Liver (tissue), 9 donors: ENCODE measurements around the gene GTF3C4. TPM values are rescaled to one million over a fixed set of nuclear protein-coding genes. Genes with fewer than 3 reads are reported as not detected.

Experiments used
- DNase-seq: peaks from one replicate; pipeline ENCODE4 v3.0.0-alpha.2; 2017; ENCODE audit warnings: low spot score
- H3K27ac ChIP-seq, 2 donors: one replicate each; pipeline ENCODE4 v1.7.0; 2013; ENCODE audit warnings: inconsistent platforms in 2 of 2, low read length in 2 of 2, control low read depth in 1 of 2, low read depth in 1 of 2, mild to moderate bottlenecking in 1 of 2
- H3K27me3 ChIP-seq, 4 donors: one replicate each; pipeline versions ENCODE4 v1.6.1 to v1.7.0; 2013; ENCODE audit warnings: low read length in 3 of 4, inconsistent platforms in 1 of 4, mild to moderate bottlenecking in 1 of 4, moderate library complexity in 1 of 4; ENCODE audit not compliant: control insufficient read depth in 4 of 4, insufficient read depth in 4 of 4
- H3K36me3 ChIP-seq, 4 donors: one replicate each; pipeline versions ENCODE4 v1.6.1 to v1.7.0; 2013; ENCODE audit warnings: low read length in 3 of 4, mild to moderate bottlenecking in 3 of 4, low read depth in 1 of 4, moderate library complexity in 1 of 4; ENCODE audit not compliant: control insufficient read depth in 4 of 4, insufficient read depth in 3 of 4
- H3K4me1 ChIP-seq, 4 donors: one replicate each; pipeline versions ENCODE4 v1.6.1 to v1.7.0; 2013; ENCODE audit warnings: low read length in 3 of 4, mild to moderate bottlenecking in 3 of 4, moderate library complexity in 1 of 4; ENCODE audit not compliant: control insufficient read depth in 4 of 4, insufficient read depth in 4 of 4
- H3K4me3 ChIP-seq, 3 donors: one replicate each; pipeline versions ENCODE4 v1.6.1 to v1.7.0; 2013; ENCODE audit warnings: low read length in 3 of 3, control low read depth in 1 of 3, low read depth in 1 of 3, mild to moderate bottlenecking in 1 of 3
- H3K9ac ChIP-seq, 2 donors: one replicate each; pipeline ENCODE4 v1.7.0; 2013; ENCODE audit warnings: low read length in 2 of 2, mild to moderate bottlenecking in 2 of 2, moderate library complexity in 2 of 2, control low read depth in 1 of 2, low read depth in 1 of 2
- H3K9me3 ChIP-seq, 4 donors: one replicate each; pipeline versions ENCODE4 v1.6.1 to v1.7.0; 2013; ENCODE audit warnings: low read length in 3 of 4; ENCODE audit not compliant: control insufficient read depth in 4 of 4
- EGR1 ChIP-seq, 2 donors: IDR thresholded peaks; 2 replicates each; pipeline ENCODE4 v1.6.1; 2016 to 2018; ENCODE audit warnings: antibody characterized with exemption in 2 of 2, low read depth in 2 of 2
- FOXA1 ChIP-seq: IDR thresholded peaks from 2 replicates; pipeline ENCODE4 v1.6.1; 2016; ENCODE audit warnings: antibody characterized with exemption
- FOXA2 ChIP-seq: IDR thresholded peaks from 2 replicates; pipeline ENCODE4 v1.6.1; 2016; ENCODE audit warnings: antibody characterized with exemption
- GABPA ChIP-seq, 2 donors: IDR thresholded peaks in 1 of 2; conservative IDR thresholded peaks in 1 of 2; 2 replicates each; pipeline ENCODE4 v1.6.1; 2016; ENCODE audit warnings: antibody characterized with exemption in 2 of 2, mild to moderate bottlenecking in 1 of 2, moderate library complexity in 1 of 2
- HNF4A ChIP-seq, 2 donors: conservative IDR thresholded peaks; 2 replicates each; pipeline ENCODE4 v1.6.1; 2016; ENCODE audit warnings: antibody characterized with exemption in 2 of 2, mild to moderate bottlenecking in 2 of 2
- HNF4G ChIP-seq: IDR thresholded peaks from 2 replicates; pipeline ENCODE4 v1.6.1; 2016; ENCODE audit warnings: antibody characterized with exemption
- JUND ChIP-seq, 2 donors: IDR thresholded peaks; 2 replicates each; pipeline ENCODE4 v1.6.1; 2016; ENCODE audit warnings: antibody characterized with exemption in 2 of 2
- NR2F2 ChIP-seq: IDR thresholded peaks from 2 replicates; pipeline ENCODE4 v1.6.1; 2016; ENCODE audit warnings: antibody characterized with exemption
- RAD21 ChIP-seq, 2 donors: IDR thresholded peaks; 2 replicates each; pipeline ENCODE4 v1.6.1; 2016; ENCODE audit warnings: antibody characterized with exemption in 2 of 2, mild to moderate bottlenecking in 2 of 2
- RXRA ChIP-seq, 2 donors: IDR thresholded peaks; 2 replicates each; pipeline ENCODE4 v1.6.1; 2017 to 2018; ENCODE audit warnings: antibody characterized with exemption in 2 of 2, mild to moderate bottlenecking in 1 of 2
- SP1 ChIP-seq: IDR thresholded peaks from 2 replicates; pipeline ENCODE4 v1.6.1; 2018; ENCODE audit warnings: antibody characterized with exemption, mild to moderate bottlenecking
- TAF1 ChIP-seq: conservative IDR thresholded peaks from 2 replicates; pipeline ENCODE4 v1.6.1; 2016; ENCODE audit warnings: antibody characterized with exemption, mild to moderate bottlenecking
- YY1 ChIP-seq: IDR thresholded peaks from 2 replicates; pipeline ENCODE4 v1.6.1; 2016; ENCODE audit warnings: antibody characterized with exemption, mild to moderate bottlenecking
- ZBTB33 ChIP-seq: IDR thresholded peaks from 2 replicates; pipeline ENCODE4 v1.6.1; 2016; ENCODE audit warnings: antibody characterized with exemption
- WGBS: extraction: QIAGEN DNeasy Blood & Tissue Kit; methylation state at CpG from one replicate; pipeline ENCODE4 v1.1.7; 2013; 5-methylcytosine and 5-hydroxymethylcytosine counted together
- polyA plus RNA-seq, 2 donors: library from polyadenylated mRNA; stranded (reverse) in 1 of 2; unstranded in 1 of 2; fragments of 200-250 nt in 1 of 2; fragments of >200 nt in 1 of 2; fragmentation: Nextera tagmentation in 1 of 2; extraction: Ambion mirVana in 1 of 2; gene quantifications; one replicate each; pipeline versions ENCODE4 v1.2.1 to v1.2.3, GENCODE V29; 2013 to 2015
- total RNA-seq, 2 donors: library from RNA; depleted of rRNA; stranded (reverse); fragments of >200 nt; gene quantifications; one replicate each; pipeline ENCODE4 v1.2.3, GENCODE V29; 2014
- TF ChIP-seq, protein P1 (sequence below): IDR thresholded peaks from 2 replicates; pipeline ENCODE4 v1.6.1; 2016; ENCODE audit warnings: antibody characterized with exemption
- TF ChIP-seq, protein P2 (sequence below): IDR thresholded peaks from 2 replicates; pipeline ENCODE4 v1.6.1; 2016; ENCODE audit warnings: antibody characterized with exemption
- TF ChIP-seq, protein P3 (sequence below): fragments of 150-350 bp; IDR thresholded peaks from 2 replicates; pipeline ENCODE4 v1.5.1; 2017; ENCODE audit warnings: improper control_type of control experiment, low read depth, low read length; ENCODE audit not compliant: missing input control
- TF ChIP-seq, protein P4 (sequence below): IDR thresholded peaks from 2 replicates; pipeline ENCODE4 v1.6.1; 2016; ENCODE audit warnings: antibody characterized with exemption, mild to moderate bottlenecking
- donor health status: healthy.
- donor health status: healthy.
- donor health status: healthy.
- donor health status: healthy.
- donor health status: healthy.

Gene GTF3C4
- total and polyA plus RNA-seq, 4 donors = 1.4 to 7.2 (median 5.0) TPM

DNA sequence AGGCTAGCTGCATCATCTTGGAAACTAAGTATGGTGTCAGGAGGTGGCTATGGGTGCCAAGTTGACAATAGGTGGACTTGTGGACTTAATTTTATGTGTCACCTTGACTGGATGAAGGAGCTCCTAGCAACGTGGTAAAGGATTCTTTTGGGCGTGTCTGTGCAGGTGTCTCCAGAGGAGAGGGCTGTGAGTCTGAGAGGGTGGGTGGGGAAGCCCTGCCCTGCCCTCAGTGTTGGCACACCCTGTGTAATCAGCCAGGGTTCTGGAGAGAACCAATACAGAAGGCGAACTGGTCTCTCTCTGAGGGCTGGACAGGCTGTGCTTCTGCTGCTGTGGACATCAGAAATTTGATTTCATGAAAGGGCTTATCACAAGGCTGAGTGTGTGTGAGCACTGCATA, 61.0 kb downstream of the GTF3C4 start:
- Histone ChIP-seq H3K9ac (no peak overlapping the region), H3K4me3 (no peak overlapping the region), H3K27ac (no peak overlapping the region), H3K4me1 (no peaks in the 10 kb centered on the region), H3K36me3 (no peaks in the 10 kb centered on the region), H3K27me3 (peaks cover 0 to 3% (median 1%) of the 10 kb centered on the region in 4 donors), H3K9me3 (no peaks in the 10 kb centered on the region)
- DNase-seq = no peak
- TF ChIP-seq GABPA (IDR thresholded peaks at IDR 0.05 in 1 of 2, conservative IDR thresholded peaks at IDR 0.05 in 1 of 2) (no peak), HNF4G (no peak), TAF1 (no peak), EGR1 (IDR thresholded peaks at IDR 0.05; ENCODE audit: low read depth in 2 of 2) (no peak), FOXA1 (no peak), RAD21 (IDR thresholded peaks at IDR 0.05) (no peak), HNF4A (conservative IDR thresholded peaks at IDR 0.05) (no peak)
- 61% methylated on average over 3 of the region's 3 CpGs for WGBS

- Histone ChIP-seq H3K4me1 (no peaks in the 10 kb centered on the region), H3K27me3 (peaks cover 0 to 3% (median 1%) of the 10 kb centered on the region in 4 donors), H3K9me3 (no peaks in the 10 kb centered on the region), H3K36me3 (no peaks in the 10 kb centered on the region), H3K9ac (no peak overlapping the region), H3K27ac (no peak overlapping the region), H3K4me3 (no peak overlapping the region)
- TF ChIP-seq SP1 (no peak), ZBTB33 (no peak), GABPA (IDR thresholded peaks at IDR 0.05 in 1 of 2, conservative IDR thresholded peaks at IDR 0.05 in 1 of 2) (no peak), HNF4G (no peak), HNF4A (conservative IDR thresholded peaks at IDR 0.05) (no peak), FOXA2 (no peak), JUND (IDR thresholded peaks at IDR 0.05) (no peak), YY1 (no peak), NR2F2 (no peak), TAF1 (no peak), FOXA1 (no peak), RXRA (IDR thresholded peaks at IDR 0.05) (no peak), RAD21 (IDR thresholded peaks at IDR 0.05) (no peak), EGR1 (IDR thresholded peaks at IDR 0.05; ENCODE audit: low read depth in 2 of 2) (no peak)
- TF ChIP-seq, protein P1, sequence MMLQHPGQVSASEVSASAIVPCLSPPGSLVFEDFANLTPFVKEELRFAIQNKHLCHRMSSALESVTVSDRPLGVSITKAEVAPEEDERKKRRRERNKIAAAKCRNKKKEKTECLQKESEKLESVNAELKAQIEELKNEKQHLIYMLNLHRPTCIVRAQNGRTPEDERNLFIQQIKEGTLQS = no peak
- TF ChIP-seq, protein P2, sequence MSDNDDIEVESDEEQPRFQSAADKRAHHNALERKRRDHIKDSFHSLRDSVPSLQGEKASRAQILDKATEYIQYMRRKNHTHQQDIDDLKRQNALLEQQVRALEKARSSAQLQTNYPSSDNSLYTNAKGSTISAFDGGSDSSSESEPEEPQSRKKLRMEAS = no peak
- TF ChIP-seq, protein P3, sequence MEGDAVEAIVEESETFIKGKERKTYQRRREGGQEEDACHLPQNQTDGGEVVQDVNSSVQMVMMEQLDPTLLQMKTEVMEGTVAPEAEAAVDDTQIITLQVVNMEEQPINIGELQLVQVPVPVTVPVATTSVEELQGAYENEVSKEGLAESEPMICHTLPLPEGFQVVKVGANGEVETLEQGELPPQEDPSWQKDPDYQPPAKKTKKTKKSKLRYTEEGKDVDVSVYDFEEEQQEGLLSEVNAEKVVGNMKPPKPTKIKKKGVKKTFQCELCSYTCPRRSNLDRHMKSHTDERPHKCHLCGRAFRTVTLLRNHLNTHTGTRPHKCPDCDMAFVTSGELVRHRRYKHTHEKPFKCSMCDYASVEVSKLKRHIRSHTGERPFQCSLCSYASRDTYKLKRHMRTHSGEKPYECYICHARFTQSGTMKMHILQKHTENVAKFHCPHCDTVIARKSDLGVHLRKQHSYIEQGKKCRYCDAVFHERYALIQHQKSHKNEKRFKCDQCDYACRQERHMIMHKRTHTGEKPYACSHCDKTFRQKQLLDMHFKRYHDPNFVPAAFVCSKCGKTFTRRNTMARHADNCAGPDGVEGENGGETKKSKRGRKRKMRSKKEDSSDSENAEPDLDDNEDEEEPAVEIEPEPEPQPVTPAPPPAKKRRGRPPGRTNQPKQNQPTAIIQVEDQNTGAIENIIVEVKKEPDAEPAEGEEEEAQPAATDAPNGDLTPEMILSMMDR = no peak
- TF ChIP-seq, protein P4, sequence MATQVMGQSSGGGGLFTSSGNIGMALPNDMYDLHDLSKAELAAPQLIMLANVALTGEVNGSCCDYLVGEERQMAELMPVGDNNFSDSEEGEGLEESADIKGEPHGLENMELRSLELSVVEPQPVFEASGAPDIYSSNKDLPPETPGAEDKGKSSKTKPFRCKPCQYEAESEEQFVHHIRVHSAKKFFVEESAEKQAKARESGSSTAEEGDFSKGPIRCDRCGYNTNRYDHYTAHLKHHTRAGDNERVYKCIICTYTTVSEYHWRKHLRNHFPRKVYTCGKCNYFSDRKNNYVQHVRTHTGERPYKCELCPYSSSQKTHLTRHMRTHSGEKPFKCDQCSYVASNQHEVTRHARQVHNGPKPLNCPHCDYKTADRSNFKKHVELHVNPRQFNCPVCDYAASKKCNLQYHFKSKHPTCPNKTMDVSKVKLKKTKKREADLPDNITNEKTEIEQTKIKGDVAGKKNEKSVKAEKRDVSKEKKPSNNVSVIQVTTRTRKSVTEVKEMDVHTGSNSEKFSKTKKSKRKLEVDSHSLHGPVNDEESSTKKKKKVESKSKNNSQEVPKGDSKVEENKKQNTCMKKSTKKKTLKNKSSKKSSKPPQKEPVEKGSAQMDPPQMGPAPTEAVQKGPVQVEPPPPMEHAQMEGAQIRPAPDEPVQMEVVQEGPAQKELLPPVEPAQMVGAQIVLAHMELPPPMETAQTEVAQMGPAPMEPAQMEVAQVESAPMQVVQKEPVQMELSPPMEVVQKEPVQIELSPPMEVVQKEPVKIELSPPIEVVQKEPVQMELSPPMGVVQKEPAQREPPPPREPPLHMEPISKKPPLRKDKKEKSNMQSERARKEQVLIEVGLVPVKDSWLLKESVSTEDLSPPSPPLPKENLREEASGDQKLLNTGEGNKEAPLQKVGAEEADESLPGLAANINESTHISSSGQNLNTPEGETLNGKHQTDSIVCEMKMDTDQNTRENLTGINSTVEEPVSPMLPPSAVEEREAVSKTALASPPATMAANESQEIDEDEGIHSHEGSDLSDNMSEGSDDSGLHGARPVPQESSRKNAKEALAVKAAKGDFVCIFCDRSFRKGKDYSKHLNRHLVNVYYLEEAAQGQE = no peak
- 71% methylated on average over 17 of the region's 17 CpGs for WGBS
- DNase-seq = no peak
Measured at GRCh38 chr9:132732326-132733259, 62.3 kb downstream of the GTF3C4 start.
